ENCODE measurements around the gene XYLT1.

DNA sequence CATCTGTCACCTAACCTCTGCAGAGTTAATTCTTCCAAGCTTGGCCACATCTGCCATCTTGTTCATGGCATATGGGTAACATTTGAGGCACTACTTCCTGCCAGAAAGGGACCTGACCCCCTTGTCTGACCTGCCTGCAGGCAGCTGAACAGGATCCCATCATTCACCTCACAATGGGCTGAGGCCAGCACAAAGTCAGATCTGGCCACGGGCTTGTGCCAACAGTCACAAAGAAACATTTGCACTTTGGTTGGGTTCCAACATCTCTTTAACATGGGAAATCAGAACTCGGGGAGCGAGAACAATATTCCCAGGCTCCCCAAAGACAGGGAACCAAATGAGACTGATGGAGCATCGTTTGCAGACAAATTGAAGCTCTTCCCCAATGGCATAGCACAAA is 116.1 kb downstream of the XYLT1 start:
- TF ChIP-seq, protein P1, sequence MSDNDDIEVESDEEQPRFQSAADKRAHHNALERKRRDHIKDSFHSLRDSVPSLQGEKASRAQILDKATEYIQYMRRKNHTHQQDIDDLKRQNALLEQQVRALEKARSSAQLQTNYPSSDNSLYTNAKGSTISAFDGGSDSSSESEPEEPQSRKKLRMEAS (IDR thresholded peaks at IDR 0.05), result no peak
- TF ChIP-seq YY1 (IDR thresholded peaks at IDR 0.05; ENCODE audit: low read depth) (no peak), EP300 (IDR thresholded peaks at IDR 0.05; ENCODE audit: borderline replicate concordance) (no peak), TAF1 (IDR thresholded peaks at IDR 0.05; ENCODE audit: low read depth) (no peak), CREB1 (IDR thresholded peaks at IDR 0.05; ENCODE audit: low read depth) (no peak), ZBTB7A (IDR thresholded peaks at IDR 0.05; ENCODE audit: low read depth) (no peak), NFIC (IDR thresholded peaks at IDR 0.05) (no peak), FOXM1 (IDR thresholded peaks at IDR 0.05; ENCODE audit: borderline replicate concordance, low read depth) (no peak), TCF12 (IDR thresholded peaks at IDR 0.05; ENCODE audit: low read depth) (no peak), RAD21 (IDR thresholded peaks at IDR 0.05; ENCODE audit: low read depth) (no peak), TEAD4 (IDR thresholded peaks at IDR 0.05) (no peak), EGR1 (IDR thresholded peaks at IDR 0.05) (no peak)
- TF ChIP-seq, protein P2, sequence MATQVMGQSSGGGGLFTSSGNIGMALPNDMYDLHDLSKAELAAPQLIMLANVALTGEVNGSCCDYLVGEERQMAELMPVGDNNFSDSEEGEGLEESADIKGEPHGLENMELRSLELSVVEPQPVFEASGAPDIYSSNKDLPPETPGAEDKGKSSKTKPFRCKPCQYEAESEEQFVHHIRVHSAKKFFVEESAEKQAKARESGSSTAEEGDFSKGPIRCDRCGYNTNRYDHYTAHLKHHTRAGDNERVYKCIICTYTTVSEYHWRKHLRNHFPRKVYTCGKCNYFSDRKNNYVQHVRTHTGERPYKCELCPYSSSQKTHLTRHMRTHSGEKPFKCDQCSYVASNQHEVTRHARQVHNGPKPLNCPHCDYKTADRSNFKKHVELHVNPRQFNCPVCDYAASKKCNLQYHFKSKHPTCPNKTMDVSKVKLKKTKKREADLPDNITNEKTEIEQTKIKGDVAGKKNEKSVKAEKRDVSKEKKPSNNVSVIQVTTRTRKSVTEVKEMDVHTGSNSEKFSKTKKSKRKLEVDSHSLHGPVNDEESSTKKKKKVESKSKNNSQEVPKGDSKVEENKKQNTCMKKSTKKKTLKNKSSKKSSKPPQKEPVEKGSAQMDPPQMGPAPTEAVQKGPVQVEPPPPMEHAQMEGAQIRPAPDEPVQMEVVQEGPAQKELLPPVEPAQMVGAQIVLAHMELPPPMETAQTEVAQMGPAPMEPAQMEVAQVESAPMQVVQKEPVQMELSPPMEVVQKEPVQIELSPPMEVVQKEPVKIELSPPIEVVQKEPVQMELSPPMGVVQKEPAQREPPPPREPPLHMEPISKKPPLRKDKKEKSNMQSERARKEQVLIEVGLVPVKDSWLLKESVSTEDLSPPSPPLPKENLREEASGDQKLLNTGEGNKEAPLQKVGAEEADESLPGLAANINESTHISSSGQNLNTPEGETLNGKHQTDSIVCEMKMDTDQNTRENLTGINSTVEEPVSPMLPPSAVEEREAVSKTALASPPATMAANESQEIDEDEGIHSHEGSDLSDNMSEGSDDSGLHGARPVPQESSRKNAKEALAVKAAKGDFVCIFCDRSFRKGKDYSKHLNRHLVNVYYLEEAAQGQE (IDR thresholded peaks at IDR 0.05; ENCODE audit: low read depth), result no peak

Measured in Ishikawa (cell line).